NCI-H446 treated with DMSO at 0.1 percent for 48 hours (cell line): ENCODE results near the gene A4GNT.
"Not testable (repeated sequence)": the region's sequence is repeated elsewhere in the genome, so short reads cannot be mapped to it uniquely, and the experiment has no call there.

Source experiments
- DNase-seq: peaks from one replicate; lab custom pipeline; 2025; lab: John Stamatoyannopoulos, UW

A4GNT gene

DNA sequence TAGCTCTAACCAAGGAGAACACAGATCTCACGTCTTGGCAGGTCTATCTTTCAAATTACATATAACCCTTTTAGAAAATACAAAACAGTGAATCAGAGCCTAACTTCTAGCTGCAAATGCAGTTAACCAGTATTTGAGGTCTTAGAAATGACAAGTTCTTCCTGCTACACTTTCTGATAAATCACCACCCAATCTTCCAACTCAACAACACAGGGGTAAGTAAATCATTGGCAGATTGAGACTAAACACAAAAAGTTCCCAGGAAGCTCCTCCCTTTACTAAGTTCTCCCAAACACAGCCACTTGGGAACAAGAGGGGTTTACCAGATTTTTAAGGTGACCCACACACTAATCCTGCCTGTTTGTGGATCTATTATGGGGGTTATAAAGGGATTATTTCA is at the start of gene A4GNT:
TSS of gene A4GNT (minus strand) at position 152 of the 400 bp plus-strand sequence. CDS start 1,134 bp downstream, outside the sequence.
- DNase-seq = no peak

DNA sequence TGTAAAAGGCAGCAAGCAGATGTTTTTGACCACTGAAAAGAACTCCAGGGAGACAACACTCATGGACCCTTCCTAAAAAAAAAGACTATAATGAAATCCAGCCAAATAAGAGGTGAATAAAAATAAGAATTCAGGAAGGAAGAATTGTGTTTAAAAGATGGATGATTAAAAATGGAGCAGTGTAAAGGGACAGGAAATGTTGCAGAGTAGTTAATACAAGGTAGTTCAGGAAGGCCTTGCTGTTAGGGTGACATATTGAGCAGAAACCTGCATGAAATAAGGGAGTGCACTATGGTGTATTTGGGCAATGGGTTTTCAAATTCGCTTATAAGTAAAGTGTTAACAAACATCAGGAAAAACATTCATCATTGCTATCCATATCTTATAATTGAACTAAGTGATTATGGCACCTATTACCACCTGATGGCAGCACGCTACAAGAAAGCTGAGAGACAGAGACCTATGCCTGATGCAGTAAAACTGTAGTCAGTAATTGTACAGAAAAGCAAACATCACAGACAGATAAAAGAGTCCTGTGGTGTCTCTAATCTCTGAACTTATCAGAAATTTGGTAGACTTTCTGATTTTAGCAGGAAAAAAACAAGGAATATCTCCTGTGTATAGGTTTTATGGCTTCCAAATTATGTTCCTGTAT is 48.3 kb upstream of the A4GNT start:
- DNase-seq = peak; percentile 47

DNA sequence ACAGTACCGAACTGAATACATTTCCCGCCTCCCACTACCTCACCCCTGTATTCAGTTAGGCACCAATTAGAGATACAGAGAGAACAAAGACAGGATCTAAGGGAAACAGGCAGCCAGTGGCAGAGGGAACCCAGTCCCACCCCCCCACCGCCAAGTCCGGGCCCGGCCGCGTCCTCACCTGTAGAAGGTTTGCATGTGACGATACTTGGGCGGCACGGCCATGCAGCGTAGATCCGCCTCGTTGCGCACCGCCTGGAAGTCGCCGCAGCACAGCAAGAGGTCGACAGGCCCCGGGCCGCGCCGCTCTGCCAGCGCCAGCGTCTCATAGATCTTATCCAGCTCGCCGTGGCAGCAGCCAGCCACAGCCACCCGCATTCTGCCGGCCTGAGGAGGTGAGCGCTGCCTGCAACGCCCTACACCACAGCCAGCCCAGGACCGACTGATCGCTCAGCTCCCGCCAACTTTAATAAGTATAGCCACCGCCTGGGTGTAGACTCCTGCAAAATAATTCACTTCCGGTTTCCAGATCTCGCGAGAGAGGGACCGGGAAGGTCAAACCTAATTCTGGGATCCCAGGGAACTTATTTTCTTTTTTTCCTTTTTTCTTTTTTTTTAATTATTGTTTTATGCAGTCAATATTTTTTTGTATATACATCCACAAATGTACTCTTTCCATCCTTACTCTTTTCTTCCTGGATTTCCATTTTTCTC is 42.4 kb upstream of the A4GNT start, which contains the start of gene DBR1:
TSS of gene DBR1 (minus strand) at position 501 of the 711 bp plus-strand sequence. CDS start at position 375, 126 bp downstream.
- peak; percentile 81 for DNase-seq

DNA sequence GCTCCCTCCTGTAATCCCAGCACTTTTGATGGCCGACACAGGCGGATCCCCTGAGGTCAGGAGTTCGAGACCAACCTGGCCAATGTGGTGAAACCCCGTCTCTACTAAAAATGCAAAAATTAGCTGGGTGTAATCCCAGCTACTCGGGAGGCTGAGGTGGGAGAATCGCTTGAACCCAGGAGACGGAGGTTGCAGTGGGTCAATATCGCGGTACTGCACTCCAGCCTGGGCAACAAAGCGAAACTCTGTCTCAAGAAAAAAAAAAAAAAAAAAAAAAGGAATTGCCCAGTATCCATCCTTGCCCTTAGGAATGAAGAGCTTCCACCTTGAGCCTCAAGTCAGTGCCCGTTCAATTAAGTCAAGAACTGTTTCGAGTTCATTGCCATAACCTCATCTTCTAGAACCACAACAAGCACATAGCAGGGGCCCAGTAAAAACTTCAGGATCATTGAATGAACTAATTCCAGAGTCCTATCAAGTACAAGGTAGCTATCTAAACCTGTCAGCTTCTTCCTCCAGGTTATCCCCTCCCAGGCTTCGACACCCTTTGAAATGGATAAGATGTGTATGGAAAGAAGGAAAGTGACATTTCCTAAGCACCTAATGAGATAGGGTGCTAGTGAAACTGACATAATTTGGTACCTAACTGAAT is 41.7 kb upstream of the A4GNT start:
- no peak for DNase-seq

DNA sequence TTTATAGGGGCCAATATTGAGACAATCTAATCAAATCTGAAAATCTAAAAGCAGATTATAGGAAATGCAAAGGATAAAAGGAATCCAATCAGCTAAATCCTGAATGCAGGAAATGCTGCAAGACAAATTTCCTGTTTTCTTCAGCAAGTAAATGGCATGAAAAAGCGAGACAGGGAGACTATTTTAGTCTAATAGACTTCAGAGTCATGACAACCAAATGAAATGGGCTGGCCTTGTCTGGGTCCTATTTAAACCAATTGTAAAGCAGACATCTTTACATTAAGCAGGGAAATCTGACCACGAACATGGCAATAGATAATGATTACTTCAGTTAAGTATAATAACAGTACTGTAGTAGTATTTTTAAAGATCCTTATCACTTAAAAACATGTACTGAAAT is 40.4 kb upstream of the A4GNT start:
- no peak for DNase-seq

DNA sequence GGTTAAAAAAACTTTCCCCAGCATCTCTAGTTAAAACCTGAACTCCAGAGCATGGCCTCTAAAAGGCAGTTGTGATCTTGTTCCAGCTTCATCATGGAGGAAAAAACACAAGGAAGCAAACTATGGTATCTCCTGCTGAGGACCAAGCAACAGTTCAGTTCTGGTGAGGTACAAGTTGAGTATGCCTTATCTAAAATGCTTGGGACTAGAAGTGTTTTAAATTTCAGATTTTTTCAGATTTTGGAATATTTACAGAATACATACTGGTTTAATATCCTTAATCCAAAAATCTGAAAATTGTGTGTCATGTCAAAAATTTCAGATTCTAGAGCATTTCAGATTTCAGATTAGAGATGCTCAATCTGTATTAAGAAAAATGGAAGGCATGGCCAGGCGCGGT is 32.9 kb upstream of the A4GNT start:
- no peak for DNase-seq

DNA sequence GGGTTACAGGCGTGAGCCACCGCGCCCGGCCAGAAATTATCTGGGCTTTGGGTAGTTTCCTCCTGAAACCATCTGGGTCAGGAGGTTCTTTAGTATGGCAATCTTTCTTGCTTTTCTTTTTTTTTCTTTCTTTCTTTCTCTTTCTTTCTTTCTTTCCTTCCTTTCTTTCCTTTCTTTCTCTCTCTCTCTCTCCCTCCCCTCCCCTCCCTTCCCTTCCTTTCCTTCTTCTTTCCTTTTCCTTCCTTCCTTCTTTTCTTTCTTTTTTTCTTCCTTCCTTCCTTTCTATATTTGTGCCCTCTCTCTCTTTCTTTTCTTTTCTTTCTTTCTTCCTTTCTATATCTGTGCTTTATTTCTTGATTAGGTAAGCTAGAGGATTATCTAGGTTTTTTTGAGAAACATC is 25.6 kb upstream of the A4GNT start:
- no peak for DNase-seq

DNA sequence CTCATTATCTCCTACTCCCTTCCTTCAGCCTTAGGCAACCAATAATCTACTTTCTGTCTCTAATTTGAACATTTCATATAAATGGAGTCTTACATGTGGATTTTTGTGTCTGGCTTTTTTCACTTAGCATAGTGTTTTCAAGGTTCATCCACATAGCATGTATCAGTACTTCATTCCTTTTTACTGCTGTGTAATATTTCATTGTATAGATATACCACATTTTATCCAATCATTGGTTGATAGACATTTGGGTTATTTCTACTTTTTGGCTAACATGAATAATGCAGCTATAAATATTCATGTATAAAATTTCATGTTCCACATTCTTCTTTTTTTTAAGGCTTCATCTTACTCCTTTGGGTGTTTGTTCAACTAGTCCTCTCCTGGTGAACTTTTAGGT is 22.3 kb upstream of the A4GNT start:
- DNase-seq = no peak

DNA sequence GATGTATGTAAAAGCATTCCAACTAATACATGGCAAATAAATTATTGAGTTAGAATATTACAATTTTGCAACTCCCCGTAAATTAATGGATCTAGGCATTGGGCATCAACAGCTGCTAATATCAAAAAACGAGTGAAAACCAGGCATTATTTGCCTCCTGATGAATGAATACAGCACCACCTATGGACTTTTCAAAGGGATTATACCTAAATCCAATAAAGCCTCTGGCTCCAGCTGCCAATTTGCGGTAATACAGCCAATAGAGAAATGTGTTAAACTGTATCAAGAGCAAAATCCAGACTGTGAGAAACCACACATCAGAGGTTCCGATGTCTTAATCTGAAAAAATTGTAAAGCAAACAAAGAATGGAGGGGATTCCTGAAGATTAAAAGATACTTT is 16.3 kb upstream of the A4GNT start:
- no peak for DNase-seq

DNA sequence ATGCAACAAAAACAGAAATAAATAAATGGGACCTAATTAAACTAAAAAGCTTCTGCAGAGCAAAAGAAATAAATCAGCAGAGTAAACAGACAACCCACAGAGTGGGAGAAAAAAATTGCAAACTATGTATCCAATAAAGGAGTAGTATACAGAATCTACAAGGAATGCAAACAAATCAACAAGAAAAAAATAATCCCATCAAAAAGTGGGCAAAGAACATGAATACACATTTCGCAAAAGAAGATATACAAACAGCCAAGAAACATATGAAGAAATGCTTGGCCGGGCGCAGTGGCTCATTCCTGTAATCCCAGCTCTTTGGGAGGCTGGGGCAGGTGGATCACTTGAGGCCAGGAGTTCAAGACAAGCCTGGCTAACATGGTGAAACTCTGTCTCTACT is 10.0 kb upstream of the A4GNT start:
- not testable (repeated sequence) for DNase-seq

DNA sequence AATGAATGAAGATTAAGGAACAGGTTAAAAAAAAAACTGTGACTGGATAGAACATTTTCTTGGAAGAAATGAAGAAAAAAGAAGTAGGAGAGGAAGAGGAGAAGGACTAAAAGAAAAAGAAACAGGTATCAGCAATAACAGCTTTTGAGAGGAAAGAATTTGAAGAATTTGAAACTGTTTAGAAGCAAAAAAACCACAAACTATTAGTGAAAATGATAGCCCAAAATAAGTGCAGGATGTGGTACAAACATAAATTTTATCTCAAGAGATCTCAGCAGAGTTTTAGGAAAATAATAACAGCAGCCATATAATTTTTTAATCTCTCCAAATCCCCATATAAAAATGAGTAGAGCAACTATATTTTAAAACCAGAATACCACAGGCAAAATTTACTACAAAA is 8.8 kb upstream of the A4GNT start:
- no peak for DNase-seq

DNA sequence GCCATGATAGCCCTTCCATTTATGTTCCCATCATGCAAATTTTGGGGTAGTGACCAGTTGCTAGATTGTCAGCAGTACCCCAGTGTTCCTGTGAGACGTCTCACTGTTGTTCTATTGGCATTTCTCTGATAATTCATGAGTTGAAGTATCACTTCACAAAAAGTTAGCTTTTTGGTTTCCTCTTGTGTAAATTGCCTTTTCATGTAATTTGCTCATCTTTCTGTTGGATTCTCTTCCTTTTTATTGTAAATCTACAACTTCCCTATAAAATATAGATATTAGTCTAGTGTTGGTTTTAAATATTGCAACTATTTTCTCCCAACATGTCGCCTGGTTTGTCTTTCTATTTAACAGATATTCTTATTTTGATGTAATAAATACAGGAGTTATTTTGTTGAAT is 7.5 kb upstream of the A4GNT start:
- DNase-seq = no peak

DNA sequence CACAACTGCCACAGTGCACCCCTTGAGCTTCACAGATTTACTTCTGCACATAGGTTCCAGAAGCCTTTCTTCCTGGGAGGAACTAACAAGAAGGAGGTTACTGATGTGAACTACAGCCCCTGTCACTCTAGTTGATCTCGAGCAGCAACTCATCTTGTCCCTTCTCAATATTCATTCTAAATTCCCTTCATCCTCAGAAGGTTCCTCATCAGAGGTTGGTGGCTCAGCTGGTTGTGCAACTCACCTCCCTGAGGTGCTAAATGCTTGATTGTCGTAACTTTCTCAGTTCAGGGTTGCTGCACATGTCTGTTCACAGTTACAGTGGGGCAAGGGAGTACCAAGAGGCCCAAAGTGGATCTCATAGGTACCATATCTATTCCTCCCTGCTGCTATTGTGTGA is 5.7 kb upstream of the A4GNT start:
- DNase-seq = no peak

DNA sequence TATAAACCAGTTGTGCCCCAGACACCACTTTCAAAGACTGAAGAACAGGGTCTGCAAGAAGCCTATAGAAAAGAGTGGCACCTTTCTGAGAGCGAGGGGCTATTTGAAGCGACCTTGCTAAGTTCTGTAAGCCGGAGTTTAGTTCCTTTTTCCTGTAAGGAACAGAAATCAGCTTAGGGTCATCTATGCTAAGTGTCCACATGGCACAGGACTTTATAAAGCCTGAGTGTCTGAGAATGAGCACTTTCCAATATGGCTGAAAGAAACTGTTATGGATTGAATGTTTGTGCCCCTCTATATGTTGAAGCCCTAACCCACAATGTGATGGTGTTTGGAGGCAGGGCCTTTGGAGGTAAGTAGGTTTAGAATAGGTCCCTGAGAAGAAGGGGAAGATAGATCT is 4.0 kb upstream of the A4GNT start:
- DNase-seq = no peak

DNA sequence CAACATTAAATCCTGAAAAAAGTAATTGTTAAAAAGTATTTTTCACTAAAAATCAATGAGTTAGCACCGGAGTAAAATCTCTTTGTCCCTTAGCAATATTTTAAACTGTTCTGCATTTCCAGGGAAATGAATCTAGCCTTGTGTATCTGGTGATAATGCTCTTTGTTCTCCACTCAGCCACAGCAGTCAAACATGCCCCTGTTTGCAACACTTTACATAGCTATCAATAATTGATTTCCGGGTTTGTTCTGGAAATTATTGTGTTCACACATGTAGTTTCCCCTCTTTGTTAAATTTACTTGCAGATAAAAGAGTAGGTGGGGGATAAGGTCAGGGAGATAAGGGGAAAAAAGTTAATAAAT is 3.6 kb upstream of the A4GNT start:
- DNase-seq = no peak

DNA sequence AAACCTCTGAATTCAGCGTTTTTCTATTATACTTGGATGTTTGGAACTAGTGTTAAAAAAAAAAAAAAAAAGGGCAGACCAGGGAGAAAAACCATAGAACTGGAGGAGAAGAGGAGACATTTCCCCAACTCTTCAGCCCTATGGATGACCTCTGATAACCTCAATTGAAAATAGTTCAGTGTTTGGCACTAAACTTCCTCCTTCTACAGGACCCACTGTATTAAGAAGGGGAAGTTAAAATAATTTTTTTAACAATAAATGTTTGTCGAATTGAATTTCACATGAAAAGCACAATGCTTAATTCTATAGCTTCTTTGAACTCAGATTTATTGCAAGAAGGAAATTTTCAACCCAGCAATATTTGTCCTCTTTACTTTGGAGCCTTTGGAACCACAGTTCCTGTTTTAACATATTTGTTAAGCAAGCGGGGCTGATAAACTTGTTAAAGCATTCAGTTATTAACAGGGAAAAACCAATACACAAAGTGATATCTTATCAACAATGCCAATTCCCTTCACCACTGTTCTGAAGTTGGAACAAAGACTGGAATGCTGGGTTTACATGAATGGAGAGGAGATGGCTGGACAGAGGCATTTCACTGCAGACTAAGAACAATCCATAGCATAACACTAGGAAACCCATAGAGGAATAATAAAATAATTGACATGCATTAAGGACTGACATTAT is 3.1 kb upstream of the A4GNT start:
- DNase-seq = no peak

DNA sequence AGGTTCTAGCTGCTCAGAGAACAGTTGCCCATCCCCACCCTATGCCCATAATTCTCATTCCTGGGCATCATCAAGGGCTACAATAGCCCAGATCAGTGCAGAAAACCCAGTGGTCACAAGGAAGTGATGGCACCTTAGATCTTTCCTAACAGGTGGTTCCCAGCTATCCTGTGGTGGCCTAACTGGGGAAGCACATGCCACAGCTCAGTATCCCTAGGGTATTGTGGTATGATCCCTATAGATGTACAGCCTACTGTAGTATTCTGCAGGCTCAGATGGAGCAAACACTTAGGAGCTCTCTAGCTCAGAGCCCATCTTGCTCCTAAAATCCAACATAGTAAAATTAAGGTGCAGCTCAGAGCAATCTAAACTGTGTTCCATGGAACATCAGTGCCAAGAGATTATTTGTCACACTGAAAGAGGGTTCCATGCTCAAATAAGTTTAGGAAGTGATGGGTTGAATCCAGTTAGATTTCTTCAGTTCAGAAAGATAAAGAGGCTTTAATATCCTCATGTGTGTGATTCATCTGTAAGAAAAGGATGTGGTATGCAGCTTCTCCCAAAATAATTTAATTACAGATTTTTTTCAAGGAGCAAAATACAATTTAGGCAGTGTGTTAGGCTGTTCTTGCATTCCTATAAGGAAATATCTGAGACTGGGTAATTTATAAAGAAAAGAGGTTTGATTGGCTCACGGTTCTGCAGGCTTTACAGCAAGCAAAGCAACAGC is 4.4 kb downstream of the A4GNT start:
- DNase-seq = no peak

DNA sequence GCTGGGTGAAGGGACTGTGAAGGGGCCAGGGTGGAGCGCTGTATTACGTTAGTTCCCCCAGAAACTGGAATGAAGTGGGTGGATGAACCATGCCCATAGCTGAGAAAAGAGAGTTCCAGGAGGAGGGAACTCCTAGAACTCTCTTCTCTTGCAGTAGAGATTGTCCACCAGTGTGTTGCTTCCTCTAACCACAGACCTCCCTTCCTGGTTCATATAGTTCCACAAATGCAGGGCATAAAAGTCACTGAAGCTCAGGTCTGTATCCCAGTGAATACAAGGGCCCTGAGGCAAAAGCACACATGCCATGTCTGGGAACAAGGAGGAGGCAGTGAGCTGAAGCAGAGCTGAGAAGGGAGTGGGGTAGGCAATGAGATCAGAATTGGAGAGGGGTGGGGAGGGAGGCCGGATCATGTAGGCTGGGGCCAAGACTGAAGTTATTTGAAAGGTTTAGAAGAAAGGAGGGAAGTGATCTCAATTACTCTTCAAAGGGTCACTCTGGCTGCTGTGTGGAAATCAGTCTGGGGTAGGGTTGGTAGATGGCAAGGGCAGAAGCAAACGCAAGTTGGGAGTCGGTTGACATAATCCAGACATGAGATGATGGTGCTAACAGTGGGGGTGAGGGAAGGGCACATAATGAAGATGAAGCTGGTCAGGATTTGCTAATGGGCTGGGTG is 6.5 kb downstream of the A4GNT start:
- no peak for DNase-seq

DNA sequence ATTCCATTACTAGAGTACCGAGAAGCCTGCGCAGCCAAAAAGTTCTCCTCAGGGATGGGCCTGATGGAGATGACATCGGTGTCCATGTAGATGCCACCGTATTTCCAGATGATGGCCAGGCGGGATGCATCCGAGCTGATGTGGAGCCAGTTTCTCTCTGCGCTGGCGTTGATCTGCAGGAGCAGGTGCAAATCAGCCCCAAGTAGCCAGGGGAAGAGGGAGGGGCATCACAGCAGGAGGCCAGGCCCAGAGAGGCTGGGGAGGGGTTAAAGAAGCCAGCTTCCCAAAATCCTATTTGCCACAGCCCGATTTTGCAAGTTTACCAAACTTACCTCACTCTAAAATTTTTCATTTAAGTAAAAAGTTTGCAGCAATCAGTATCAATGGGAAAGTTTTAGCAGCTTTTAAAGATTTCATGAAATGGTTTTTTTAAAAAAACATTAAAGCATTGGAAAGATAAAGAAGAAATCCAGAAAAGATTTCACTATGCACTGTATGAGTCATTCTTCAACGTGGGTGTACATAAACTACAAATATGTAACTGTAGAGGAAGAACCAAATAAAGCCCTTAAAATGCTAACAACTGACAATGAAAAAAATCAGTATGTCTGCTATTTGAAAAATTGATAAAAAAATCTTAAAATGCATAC is 7.4 kb downstream of the A4GNT start:
- no peak for DNase-seq

DNA sequence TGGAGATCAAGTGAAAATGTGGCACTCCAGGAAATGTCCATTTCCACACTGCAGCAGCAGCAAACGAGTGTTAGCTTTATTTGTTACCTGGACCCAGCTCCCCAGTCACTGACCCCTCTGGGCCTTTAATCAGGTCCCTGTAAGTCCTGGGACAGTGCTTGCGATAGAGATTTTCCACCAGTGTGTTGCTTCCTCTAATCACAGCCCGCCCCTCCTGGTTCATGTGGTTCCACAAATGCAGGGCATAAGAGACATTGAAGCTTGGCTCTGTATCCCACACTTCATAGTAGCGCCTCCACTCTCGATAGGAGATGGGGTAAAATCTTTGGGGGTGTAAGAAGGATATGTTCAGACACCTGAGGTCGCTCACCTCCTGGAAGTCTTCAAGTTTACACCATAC is 8.0 kb downstream of the A4GNT start:
- DNase-seq = no peak

DNA sequence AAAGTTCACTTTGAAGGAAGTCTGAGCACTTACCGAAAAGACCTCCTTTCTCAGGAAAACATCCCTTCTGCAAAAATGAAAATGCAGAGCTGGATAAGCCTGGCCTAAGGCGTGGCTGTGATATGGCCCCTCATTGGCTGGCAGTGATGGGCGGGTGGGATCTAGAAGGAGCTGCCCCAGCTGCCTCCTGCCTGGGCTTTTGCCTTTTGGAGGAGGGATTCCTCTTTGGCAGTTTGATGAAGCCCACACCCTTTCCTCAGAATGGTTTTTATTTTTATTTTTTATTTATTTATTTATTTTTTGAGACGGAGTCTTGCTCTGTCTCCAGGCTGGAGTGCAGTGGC is 12.8 kb downstream of the A4GNT start:
- no peak for DNase-seq
